Uterus (tissue), 4 donors: ENCODE results near the gene SP110. TPM values are rescaled to one million over a fixed set of nuclear protein-coding genes. Genes with fewer than 3 reads are reported as not detected.
"Not testable (repeated sequence)": the region's sequence is repeated elsewhere in the genome, so short reads cannot be mapped to it uniquely, and the experiment has no call there.

Source experiments
- DNase-seq, 2 donors: peaks; one replicate each; pipeline ENCODE4 v3.0.0-alpha.2; 2019 to 2020
- H3K27ac ChIP-seq, 2 donors: fragments of 200-600 bp; sonication (generic); 1 replicate in 1 of 2; 2 replicates in 1 of 2; pipeline ENCODE4 v1.5.1; 2016 to 2018
- H3K27me3 ChIP-seq, 2 donors: fragments of 200-600 bp; sonication (generic); one replicate each; pipeline ENCODE4 v1.5.1; 2018 to 2019; ENCODE audit warnings: control low read depth in 1 of 2
- H3K36me3 ChIP-seq, 2 donors: fragments of 200-600 bp; sonication (generic); one replicate each; pipeline ENCODE4 v1.5.1; 2019; ENCODE audit warnings: control low read depth in 1 of 2
- H3K4me1 ChIP-seq, 2 donors: fragments of 200-600 bp; sonication (generic); one replicate each; pipeline ENCODE4 v1.5.1; 2018 to 2019; ENCODE audit warnings: control low read depth in 1 of 2
- H3K4me3 ChIP-seq, 2 donors: fragments of 200-600 bp; sonication (generic); 1 replicate in 1 of 2; 2 replicates in 1 of 2; pipeline ENCODE4 v1.5.1; 2018 to 2019; ENCODE audit warnings: mild to moderate bottlenecking in 1 of 2
- H3K9me3 ChIP-seq, 2 donors: fragments of 200-600 bp; sonication (generic); one replicate each; pipeline ENCODE4 v1.5.1; 2019; ENCODE audit warnings: control low read depth in 1 of 2
- CTCF ChIP-seq, 4 experiments: fragments of 200-600 bp in 2 of 4; fragments of 450-650 bp in 2 of 4; sonication (generic) in 2 of 4; IDR thresholded peaks; one replicate each; pipeline ENCODE4 v1.5.1; 2016 to 2019; ENCODE audit warnings: antibody characterized with exemption in 4 of 4, mild to moderate bottlenecking in 2 of 4, moderate library complexity in 1 of 4
- POLR2A ChIP-seq, 2 donors: fragments of 450-650 bp; IDR thresholded peaks; one replicate each; pipeline ENCODE4 v1.6.1; 2016; ENCODE audit warnings: antibody characterized with exemption in 2 of 2, mild to moderate bottlenecking in 1 of 2, moderate library complexity in 1 of 2
- intact Hi-C: fragments of 100-400 bp; cut with DNase I; formaldehyde crosslinking; loops from one replicate; pipeline ENCODE4 v1.15.1; 2023; ENCODE audit warnings: low total_unique reads
- total RNA-seq, 4 donors: library from RNA; depleted of rRNA in 3 of 4; stranded (reverse); fragments of >200 nt in 3 of 4; gene quantifications; one replicate each; pipeline versions ENCODE4 v1.1.0 to v1.2.4, GENCODE V29; 2014 to 2023
- donor health status: DM: yes; HTN: yes; CAD: no.

The SP110 gene
- 10 to 100 TPM; 10.5 to 77.9 (median 23.8) TPM for total RNA-seq

GRCh38 chr2:230219419-230220331 is at the start of gene SP110:
Gene SP110 (minus strand): TSS chr2:230219984. CDS start chr2:230216927, 3,057 bp downstream.
- Histone ChIP-seq H3K27ac (peak within 1 kb of the TSS; percentile 76 to 89), H3K4me3 (peak within 1 kb of the TSS; percentile 58 to 64), H3K9me3 (no peaks in the 10 kb centered on the region), H3K27me3 (no peaks in the 10 kb centered on the region), H3K4me1 (peaks cover 0 to 3% of the 10 kb centered on the region in 2 donors), H3K36me3 (no peaks in the 10 kb centered on the region)
- intact Hi-C loops, result no loop called here
- peak; percentile 74 to 76 for DNase-seq
- no peak for TF ChIP-seq CTCF (IDR thresholded peaks at IDR 0.05)
- TF ChIP-seq POLR2A (IDR thresholded peaks at IDR 0.05), result peak in 1 of 2 donors; percentile 19

- Histone ChIP-seq H3K27me3 (no peaks in the 10 kb centered on the region), H3K27ac (no peak overlapping the region), H3K4me1 (no peaks in the 10 kb centered on the region), H3K9me3 (no peaks in the 10 kb centered on the region), H3K36me3 (no peaks in the 10 kb centered on the region), H3K4me3 (no peak overlapping the region)
- TF ChIP-seq POLR2A (IDR thresholded peaks at IDR 0.05), result no peak
- TF ChIP-seq CTCF (IDR thresholded peaks at IDR 0.05), result no peak
- intact Hi-C loops, result no loop called here
- no peak for DNase-seq
Measured at GRCh38 chr2:230268606-230269243, 48.9 kb upstream of the SP110 start.

GRCh38 chr2:230267556-230267955 is 47.8 kb upstream of the SP110 start:
- no peak for TF ChIP-seq POLR2A (IDR thresholded peaks at IDR 0.05)
- no peak for TF ChIP-seq CTCF (IDR thresholded peaks at IDR 0.05)
- Histone ChIP-seq H3K9me3 (no peaks in the 10 kb centered on the region), H3K4me1 (no peaks in the 10 kb centered on the region), H3K27me3 (no peaks in the 10 kb centered on the region), H3K27ac (no peak overlapping the region), H3K36me3 (no peaks in the 10 kb centered on the region), H3K4me3 (no peak overlapping the region)
- no peak for DNase-seq
- intact Hi-C loops, result no loop called here

- H3K36me3 ChIP-seq, result no peaks in the 10 kb centered on the region
- H3K27ac ChIP-seq, result no peak overlapping the region
- intact Hi-C loops, result no loop called here
- TF ChIP-seq POLR2A (IDR thresholded peaks at IDR 0.05) (no peak), CTCF (IDR thresholded peaks at IDR 0.05) (no peak)
- H3K4me1 ChIP-seq, result no peaks in the 10 kb centered on the region
- H3K9me3 ChIP-seq, result no peaks in the 10 kb centered on the region
- no peak overlapping the region for H3K4me3 ChIP-seq
- no peak for DNase-seq
- no peaks in the 10 kb centered on the region for H3K27me3 ChIP-seq
Measured at GRCh38 chr2:230267059-230267458, 47.3 kb upstream of the SP110 start.

- TF ChIP-seq POLR2A (IDR thresholded peaks at IDR 0.05) (no peak), CTCF (IDR thresholded peaks at IDR 0.05) (no peak)
- intact Hi-C loops, result no loop called here
- Histone ChIP-seq H3K27me3 (no peaks in the 10 kb centered on the region), H3K4me3 (no peak overlapping the region), H3K36me3 (no peaks in the 10 kb centered on the region), H3K4me1 (no peaks in the 10 kb centered on the region), H3K9me3 (no peaks in the 10 kb centered on the region), H3K27ac (no peak overlapping the region)
- no peak for DNase-seq
Measured at GRCh38 chr2:230266638-230267037, 46.9 kb upstream of the SP110 start.

GRCh38 chr2:230264945-230265344 is 45.2 kb upstream of the SP110 start:
- H3K4me3 ChIP-seq, DNase-seq, intact Hi-C loops, H3K36me3 ChIP-seq, H3K4me1 ChIP-seq, H3K9me3 ChIP-seq, H3K27ac ChIP-seq, H3K27me3 ChIP-seq: not testable (repeated sequence)
